HepG2 (cell line): ENCODE results near the gene THSD8. TPM values are rescaled to one million over a fixed set of nuclear protein-coding genes. Genes with fewer than 3 reads are reported as not detected.

Experiments
- ATAC-seq: fragments of 200-7000 bp; cut with Tn5 transposase; 3 replicates; pipeline ENCODE4 v1.9.1; 2020; ENCODE audit warnings: mild to moderate bottlenecking, moderate library complexity
- BruUV-seq: library from RNA; stranded (reverse); fragments of 400-500 nt; replicated peaks from 2 replicates; lab custom pipeline; 2021; lab: Mats Ljungman, UMichigan
- CTCF ChIA-PET: fragments of 300-600 bp; formaldehyde crosslinking; extraction: SDS; loops from one replicate; lab custom pipeline; 2021; ENCODE audit warnings: low total read pairs, inconsistent platforms, low intra/inter-chr PET ratio; lab: Yijun Ruan, JAX
- POLR2A ChIA-PET: fragments of 350-600 bp; sonication (Branson Sonifier 250); formaldehyde crosslinking; loops from one replicate; lab custom pipeline; 2020; ENCODE audit warnings: antibody characterized with exemption, inconsistent platforms; lab: Yijun Ruan, JAX
- DNase-seq: peaks from one replicate; pipeline ENCODE4 v3.0.0-alpha.2; 2015; ENCODE audit warnings: low spot score
- FAIRE-seq: peaks from 3 replicates; lab custom pipeline; 2011; peaks lifted over from hg19 to GRCh38; lab: Jason Lieb, UNC
- H2AFZ ChIP-seq: one replicate; pipeline ENCODE4 v1.6.1; 2011; ENCODE audit warnings: low read length, inconsistent platforms
- H3K27ac ChIP-seq: fragments of 300-600 bp; 3 replicates; pipeline ENCODE4 v1.8.0; 2011; ENCODE audit warnings: mixed run types, mild to moderate bottlenecking, mixed read lengths, low read length, inconsistent platforms; ENCODE audit not compliant: insufficient read depth; ENCODE audit errors: extremely low read length
- H3K27me3 ChIP-seq, 2 experiments: fragments of 200-600 bp in 1 of 2; 2 replicates in 1 of 2; 3 replicates in 1 of 2; pipeline versions ENCODE4 v1.6.0 to v1.8.0; 2011; ENCODE audit warnings: low read length in 2 of 2, mild to moderate bottlenecking in 2 of 2, moderate library complexity in 2 of 2, inconsistent platforms in 1 of 2; ENCODE audit not compliant: insufficient read depth in 2 of 2, control insufficient read depth in 1 of 2
- H3K36me3 ChIP-seq, 2 experiments: fragments of 200-600 bp in 1 of 2; replicated peaks in 1 of 2; 2 replicates in 1 of 2; 3 replicates in 1 of 2; pipeline versions ENCODE4 v1.5.1 to v1.8.0; 2011; ENCODE audit warnings: low read length in 2 of 2, inconsistent platforms in 1 of 2; ENCODE audit not compliant: insufficient read depth in 2 of 2, control insufficient read depth in 1 of 2
- H3K4me1 ChIP-seq: 2 replicates; pipeline ENCODE4 v1.5.1; 2012; ENCODE audit warnings: low read length, inconsistent platforms; ENCODE audit not compliant: insufficient read depth
- H3K4me2 ChIP-seq: 2 replicates; pipeline ENCODE4 v1.6.0; 2011; ENCODE audit warnings: low read depth, low read length, inconsistent platforms
- H3K4me3 ChIP-seq, 3 experiments: fragments of 200-600 bp in 1 of 3; sonication (generic), shearing (Covaris generic) in 1 of 3; replicated peaks in 1 of 3; 2 replicates each; pipeline ENCODE4 v1.5.1; 2011 to 2016; ENCODE audit warnings: low read length in 3 of 3, inconsistent platforms in 2 of 3, low read depth in 2 of 3, mild to moderate bottlenecking in 2 of 3, control low read depth in 1 of 3, mixed read lengths in 1 of 3; ENCODE audit not compliant: insufficient read depth in 1 of 3
- H3K79me2 ChIP-seq: one replicate; pipeline ENCODE4 v1.6.1; 2011; ENCODE audit warnings: low read length, inconsistent platforms; ENCODE audit not compliant: insufficient read depth
- H3K9ac ChIP-seq: 2 replicates; pipeline ENCODE4 v1.6.0; 2011; ENCODE audit warnings: mild to moderate bottlenecking, low read depth, low read length, inconsistent platforms; ENCODE audit not compliant: insufficient read depth
- H3K9me3 ChIP-seq: 2 replicates; pipeline ENCODE4 v1.5.1; 2012; ENCODE audit warnings: mild to moderate bottlenecking, low read length
- H4K20me1 ChIP-seq: 2 replicates; pipeline ENCODE4 v1.6.0; 2011; ENCODE audit warnings: inconsistent platforms, mild to moderate bottlenecking, low read length, moderate library complexity; ENCODE audit not compliant: insufficient read depth
- LCORL ChIP-seq, 2 experiments: fragments of 450-650 bp in 1 of 2; sonication (generic) in 1 of 2; formaldehyde crosslinking in 1 of 2; IDR thresholded peaks; 2 replicates each; pipeline versions ENCODE4 v1.5.0 to v1.6.1; 2017 to 2020; ENCODE audit warnings: antibody characterized with exemption in 1 of 2, missing genetic modification reagents in 1 of 2
- SMAD3 ChIP-seq: sonication (generic); formaldehyde crosslinking; IDR thresholded peaks from 2 replicates; pipeline ENCODE4 v1.4.0; 2020; ENCODE audit warnings: missing genetic modification reagents
- ZGPAT ChIP-seq: IDR thresholded peaks from 2 replicates; pipeline ENCODE4 v1.6.1; 2016; ENCODE audit warnings: mild to moderate bottlenecking
- ZNF567 ChIP-seq: sonication (generic); formaldehyde crosslinking; IDR thresholded peaks from 2 replicates; pipeline ENCODE4 v1.8.1; 2023; ENCODE audit warnings: mild to moderate bottlenecking, missing genetic modification reagents, borderline replicate concordance
- WGBS: methylation state at CpG from one replicate; pipeline ENCODE4 v1.1.6; 2017; ENCODE audit warnings: low lambda C conversion rate; 5-methylcytosine and 5-hydroxymethylcytosine counted together
- in situ Hi-C: cut with HindIII; loops from 2 replicates; pipeline ENCODE4 v1.10.0; 2017; ENCODE audit warnings: low pct_unique_long_range_greater_than_20kb; ENCODE audit not compliant: extremely low pct_ligation_motif_present
- intact Hi-C: fragments of 100-400 bp; cut with micrococcal nuclease; formaldehyde crosslinking; loops from one replicate; pipeline ENCODE4 v1.10.0; 2022; ENCODE audit not compliant: unreplicated experiment
- polyA plus RNA-seq, 8 experiments: library from polyadenylated mRNA; depleted of rRNA in 3 of 8; stranded (reverse) in 7 of 8; unstranded in 1 of 8; fragments of >200 nt; fragmentation: Illumina TruSeq in 4 of 8; extraction: Trizol in 4 of 8; gene quantifications; 2 replicates each; pipeline versions ENCODE4 v1.2.1 to v1.2.3, GENCODE V29; 2011 to 2016; ENCODE audit warnings: low read depth in 4 of 8, missing spikeins in 1 of 8, mixed read lengths in 1 of 8; ENCODE audit not compliant: insufficient read depth in 1 of 8
- total RNA-seq, 5 experiments: library from RNA; depleted of rRNA; stranded (reverse); fragments of >200 nt; fragmentation: Illumina TruSeq; extraction: Trizol; gene quantifications; 2 replicates each; pipeline ENCODE4 v1.2.3, GENCODE V29; 2016; ENCODE audit warnings: low read depth in 1 of 5

THSD8 gene
- total and polyA plus RNA-seq, 2 of the 13 experiments (the other 11 are each of a cell fraction or from before 2014, with no cell fraction given) = 4.8 to 14.9 TPM

GRCh38 chr19:12778905-12779161 is 23.0 kb upstream of the THSD8 start:
- POLR2A ChIA-PET = interaction anchor here (0.6 to 6.4 kb wide), 11 partner anchors 8 to 57 kb away, joined by 3 to 124 read pairs (median 5); partner anchors contain the start of genes JUNB, PRDX2 and THSD8
- H4K20me1 ChIP-seq = no peaks in the 10 kb centered on the region

More at GRCh38 chr19:12778905-12779161, 23.0 kb upstream of the THSD8 start:
- Histone ChIP-seq H3K27me3 (no peaks in the 10 kb centered on the region; a peak in 1 of 5 replicates), H3K4me3 (peak overlapping the region; percentile 76 to 80 (median 79); a peak in 5 of 6 replicates), H3K9ac (peak overlapping the region; percentile 53), H3K4me1 (peaks cover 56% of the 10 kb centered on the region), H2AFZ (no peak overlapping the region), H3K27ac (no peak overlapping the region), H3K36me3 (no peaks in the 10 kb centered on the region)
- FAIRE-seq = no peak
- no peak for DNase-seq
- WGBS = 10% methylated on average over 4 of the region's 6 CpGs
- BruUV-seq = TSS peak; percentile 74
- intact Hi-C loops = loop anchor here (1.0 kb wide), 1 partner anchor 17 kb away; no protein-coding TSS in a partner anchor
- CTCF ChIA-PET = interaction anchor here (1.2 to 3.9 kb wide), 2 partner anchors 10 to 17 kb away, joined by 4 to 54 read pairs; no protein-coding TSS in a partner anchor
- in situ Hi-C loops = no loop called here
- TF ChIP-seq LCORL (IDR thresholded peaks at IDR 0.05) (no peak), LCORL (CRISPR knock-in tag; IDR thresholded peaks at IDR 0.05) (peak; percentile 13; the same call in 1 of the 2 replicates), ZNF567 (CRISPR knock-in tag) (no peak), ZGPAT (CRISPR knock-in tag) (0 out of 2 replicates have a peak, but pooled peaks have one; percentile 10), SMAD3 (0 out of 2 replicates have a peak, but pooled peaks have one; percentile 16)
- TF ChIP-seq, all 625 proteins: peak for 3
- peak overlapping the region; percentile 91 for H3K4me2 ChIP-seq
- H3K9me3 ChIP-seq = no peaks in the 10 kb centered on the region
- no peaks in the 10 kb centered on the region for H3K79me2 ChIP-seq
- ATAC-seq = no peak
